HG02981 (cell line): ENCODE data around the gene SOX18.
"Not testable (repeated sequence)": the region's sequence is repeated elsewhere in the genome, so short reads cannot be mapped to it uniquely, and the experiment has no call there.

Experiments
- ATAC-seq: cut with Tn5 transposase; IDR thresholded peaks from one replicate; pipeline ENCODE4 v1.9.1; 2021; ENCODE audit warnings: mild to moderate bottlenecking, moderate library complexity; ENCODE audit not compliant: unreplicated experiment

The SOX18 gene

DNA sequence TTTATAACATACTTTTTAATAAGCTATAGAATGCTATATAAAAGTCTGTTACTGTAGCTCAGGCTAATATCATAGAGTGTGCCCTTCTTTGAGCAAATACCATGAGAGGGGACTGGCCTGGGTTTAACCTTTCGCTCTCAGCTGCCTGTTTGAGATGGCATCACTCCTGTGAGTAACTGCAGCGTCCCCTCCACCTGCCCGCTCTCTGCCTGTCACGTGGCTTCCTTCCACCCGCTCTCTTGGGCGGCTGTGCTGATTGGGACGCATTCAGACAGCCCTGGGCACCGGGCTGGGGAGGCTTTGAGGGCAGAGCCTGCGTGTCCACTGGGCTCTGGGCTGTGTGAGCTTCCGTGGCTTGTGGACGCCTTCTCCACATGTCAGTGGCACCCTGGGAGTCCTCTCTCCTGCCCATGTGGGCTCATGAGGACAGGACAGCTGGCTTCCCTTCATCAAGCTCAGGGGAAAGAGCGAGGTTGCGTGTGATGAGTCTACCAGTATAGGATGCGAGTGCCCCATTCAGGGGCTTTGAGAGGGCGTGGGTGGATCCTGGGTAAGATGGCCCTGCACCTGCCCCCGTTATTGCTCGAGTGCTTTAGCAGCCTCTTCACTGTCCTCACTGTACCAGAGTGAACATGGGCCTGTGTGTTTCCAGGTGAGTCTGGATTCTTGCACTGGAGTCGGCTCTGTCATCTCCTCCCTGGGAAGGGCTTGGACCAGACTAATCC is 24.2 kb downstream of the SOX18 start:
- ATAC-seq, result no peak

GRCh38 chr20:64024141-64024990 is 25.1 kb downstream of the SOX18 start:
- no peak for ATAC-seq

- ATAC-seq, result no peak
Measured at GRCh38 chr20:64023361-64024140, 25.9 kb downstream of the SOX18 start.

DNA sequence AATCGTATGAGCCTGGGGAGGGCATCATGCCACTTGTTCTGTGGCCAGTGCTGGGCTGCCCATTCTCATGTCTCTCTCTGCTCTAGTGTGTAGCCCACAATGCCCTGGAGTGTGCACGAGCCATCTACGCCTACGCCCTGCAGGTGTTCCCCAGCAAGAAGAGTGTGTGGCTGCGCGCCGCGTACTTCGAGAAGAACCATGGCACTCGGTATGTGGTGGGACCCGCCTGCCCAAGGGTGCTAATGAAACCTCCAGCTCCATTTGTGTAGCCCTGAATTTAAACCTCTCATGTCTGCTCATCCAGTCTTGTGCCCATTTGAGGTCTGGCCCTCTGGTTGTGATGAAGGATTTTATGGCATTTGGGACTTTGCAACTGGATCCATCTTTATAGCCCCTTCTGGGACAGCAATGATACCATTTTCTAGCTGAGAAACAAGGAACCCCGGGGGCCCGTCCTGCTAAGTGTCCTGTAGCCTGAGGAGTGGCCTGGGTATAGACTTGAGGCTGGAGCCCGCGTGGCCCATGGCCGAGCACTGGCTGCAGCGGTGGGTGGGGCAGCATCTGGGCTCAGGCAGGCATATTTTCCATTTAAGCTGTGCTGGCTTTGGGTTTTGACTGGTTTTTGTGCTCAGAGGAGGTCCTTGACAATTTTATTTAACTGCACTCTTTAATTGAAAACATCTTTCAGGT is 26.6 kb downstream of the SOX18 start:
- no peak for ATAC-seq

- ATAC-seq, result no peak
Measured at GRCh38 chr20:64021124-64021975, 28.1 kb downstream of the SOX18 start.

DNA sequence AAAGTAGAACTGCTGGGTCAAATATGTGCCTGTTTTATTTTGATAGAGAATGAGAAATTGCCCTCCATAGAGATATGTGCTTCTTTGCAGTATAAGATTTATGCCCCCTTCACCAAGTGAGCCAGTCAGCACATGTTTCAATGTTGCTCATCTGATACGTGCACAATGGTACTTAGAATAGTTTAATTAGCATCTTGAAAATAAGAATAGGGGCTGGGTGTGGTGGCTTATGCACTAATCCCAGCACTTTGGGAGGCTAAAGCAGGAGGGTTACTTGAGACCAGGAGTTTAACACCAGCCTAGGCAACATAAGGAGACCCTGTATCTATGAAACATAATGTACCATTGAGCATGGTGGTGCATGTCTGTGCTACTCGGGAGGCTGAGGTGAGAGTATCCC is 33.8 kb downstream of the SOX18 start:
- no peak for ATAC-seq

GRCh38 chr20:64012385-64013154 is 36.9 kb downstream of the SOX18 start:
- not testable (repeated sequence) for ATAC-seq

GRCh38 chr20:64011366-64011779 is 38.1 kb downstream of the SOX18 start:
- ATAC-seq, result no peak

GRCh38 chr20:64010711-64011237 is 38.7 kb downstream of the SOX18 start:
- ATAC-seq, result no peak

- ATAC-seq, result no peak
Measured at GRCh38 chr20:64009811-64010387, 39.5 kb downstream of the SOX18 start.

DNA sequence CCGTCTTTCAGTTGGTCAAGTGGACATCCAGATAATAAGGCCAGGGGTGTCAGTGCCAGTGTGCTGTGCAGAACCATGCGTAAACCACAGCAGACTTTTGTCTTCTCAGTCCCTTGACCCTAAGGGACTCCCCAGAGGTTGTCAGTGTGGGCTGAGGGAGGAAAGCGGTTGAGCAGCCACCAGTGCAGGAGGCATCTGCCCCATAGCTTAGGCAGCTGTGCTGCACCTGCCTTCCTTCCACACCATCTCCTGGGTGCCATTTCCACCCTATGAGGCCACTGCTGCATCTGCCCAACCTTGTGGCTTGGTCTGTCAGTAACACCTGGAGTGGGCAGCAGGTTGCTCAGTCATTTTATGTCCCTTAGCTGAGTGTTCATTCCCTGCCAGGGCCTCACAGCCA is 42.5 kb downstream of the SOX18 start:
- no peak for ATAC-seq

- no peak for ATAC-seq
Measured at GRCh38 chr20:64006490-64006889, 42.9 kb downstream of the SOX18 start.

GRCh38 chr20:64005394-64005793 is 44.0 kb downstream of the SOX18 start:
- no peak for ATAC-seq

DNA sequence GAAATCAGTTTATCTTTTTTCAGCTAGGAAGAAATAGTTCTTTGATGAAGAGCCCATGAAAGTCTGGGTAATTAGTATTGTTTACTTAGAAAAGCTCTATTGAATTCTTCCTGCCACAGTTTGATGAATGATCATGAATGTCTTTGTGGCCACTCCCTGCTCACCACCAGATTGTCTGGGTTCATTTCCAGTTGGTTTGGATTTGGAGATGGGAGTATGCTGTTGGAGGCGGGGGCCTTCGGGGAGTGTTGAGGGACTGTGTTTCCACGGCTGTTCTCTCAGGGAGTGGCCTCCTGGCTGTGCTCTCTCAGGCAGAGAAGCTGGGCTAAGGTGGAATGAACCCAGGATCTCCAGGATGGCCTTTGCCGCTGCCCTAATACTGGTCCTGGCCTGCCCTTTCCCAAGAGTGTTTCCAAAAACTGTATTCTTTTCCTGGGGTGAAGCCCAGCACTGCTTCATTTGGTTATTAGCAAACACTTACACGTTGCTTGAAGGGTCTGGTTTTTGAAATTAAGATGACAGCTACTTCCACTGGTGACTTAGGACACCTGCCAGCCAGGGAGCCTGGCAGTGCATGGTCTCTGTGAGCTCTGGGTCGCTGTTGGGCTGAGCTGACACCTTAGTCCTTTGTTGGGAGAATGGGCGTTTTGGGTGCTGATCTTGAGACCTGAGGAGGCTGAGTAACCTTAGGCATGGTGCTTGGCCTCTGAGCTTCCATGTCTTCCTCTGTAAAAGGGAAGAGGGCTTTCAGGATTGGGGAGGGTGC is 45.3 kb downstream of the SOX18 start:
- no peak for ATAC-seq

DNA sequence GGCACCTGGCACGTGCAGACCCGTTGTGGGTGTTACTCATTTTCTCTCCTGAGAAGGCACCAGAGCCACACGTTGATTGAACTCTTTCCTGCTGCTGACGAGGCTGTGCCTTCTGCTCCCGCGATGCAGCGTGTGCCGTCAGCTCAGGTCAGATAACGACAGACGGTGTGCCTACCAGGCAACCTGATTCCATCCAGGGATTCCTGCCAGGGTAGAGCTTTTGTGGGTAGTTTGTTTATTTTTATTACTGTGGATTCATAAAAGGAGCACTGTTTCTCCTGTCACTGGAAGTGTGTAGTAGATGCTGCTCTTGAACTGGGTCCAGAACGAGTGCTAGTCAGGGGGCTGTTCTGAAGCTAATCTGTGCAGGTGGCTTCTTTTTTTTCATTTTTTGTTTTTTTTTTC is 47.8 kb downstream of the SOX18 start:
- no peak for ATAC-seq

DNA sequence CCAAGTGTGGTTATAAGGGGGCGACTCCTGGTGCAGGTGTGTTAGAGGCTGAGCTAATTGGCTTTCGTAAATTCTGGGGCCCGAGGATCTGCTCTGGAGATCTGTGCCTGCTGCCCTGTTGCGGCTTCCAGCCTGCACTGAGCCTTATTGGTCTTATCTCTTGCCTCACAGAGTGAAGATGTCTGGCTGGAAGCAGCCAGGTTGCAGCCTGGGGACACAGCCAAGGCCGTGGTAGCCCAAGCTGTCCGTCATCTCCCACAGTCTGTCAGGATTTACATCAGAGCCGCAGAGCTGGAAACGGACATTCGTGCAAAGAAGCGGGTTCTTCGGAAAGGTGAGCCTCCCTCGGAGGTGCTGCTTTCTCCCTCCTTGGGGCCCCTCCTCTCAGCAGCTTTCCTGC is 48.5 kb downstream of the SOX18 start:
- ATAC-seq, result no peak
